Smooth muscle cell (in vitro differentiated cells): ENCODE data around the gene GOLM1. TPM values are rescaled to one million over a fixed set of nuclear protein-coding genes. Genes with fewer than 3 reads are reported as not detected.

Experiments used
- DNase-seq: peaks from one replicate; lab custom pipeline; 2025; ENCODE audit not compliant: unreplicated experiment; lab: John Stamatoyannopoulos, UW
- H2AFZ ChIP-seq: fragments of 200-600 bp; sonication (generic); 2 replicates; pipeline ENCODE4 v1.6.0; 2016; ENCODE audit warnings: antibody characterized with exemption, low read depth, mild to moderate bottlenecking
- H3F3A ChIP-seq: fragments of 200-600 bp; sonication (generic); 2 replicates; pipeline ENCODE4 v1.6.0; 2017; ENCODE audit warnings: antibody characterized with exemption, low read depth
- H3K27ac ChIP-seq: fragments of 200-600 bp; sonication (generic); 2 replicates; pipeline ENCODE4 v1.5.1; 2016; ENCODE audit warnings: low read depth, mild to moderate bottlenecking
- H3K27me3 ChIP-seq: fragments of 200-600 bp; sonication (generic); 2 replicates; pipeline ENCODE4 v1.6.1; 2016; ENCODE audit warnings: low read depth, mild to moderate bottlenecking
- H3K36me3 ChIP-seq: fragments of 200-600 bp; sonication (generic); 2 replicates; pipeline ENCODE4 v1.5.1; 2016; ENCODE audit warnings: low read depth
- H3K4me1 ChIP-seq: fragments of 200-600 bp; sonication (generic); 2 replicates; pipeline ENCODE4 v1.5.1; 2016; ENCODE audit warnings: low read depth
- H3K4me2 ChIP-seq: fragments of 200-600 bp; sonication (generic); 2 replicates; pipeline ENCODE4 v1.6.0; 2016; ENCODE audit warnings: mild to moderate bottlenecking
- H3K4me3 ChIP-seq: fragments of 200-600 bp; sonication (generic); 2 replicates; pipeline ENCODE4 v1.5.1; 2016; ENCODE audit warnings: mild to moderate bottlenecking
- H3K79me2 ChIP-seq: fragments of 200-600 bp; sonication (generic); 2 replicates; pipeline ENCODE4 v1.6.0; 2016; ENCODE audit warnings: low read depth, mild to moderate bottlenecking
- H3K9ac ChIP-seq: fragments of 200-600 bp; sonication (generic); 2 replicates; pipeline ENCODE4 v1.6.0; 2016; ENCODE audit warnings: low read depth
- H3K9me3 ChIP-seq: fragments of 200-600 bp; sonication (generic); replicated peaks from 2 replicates; pipeline ENCODE4 v1.5.1; 2016; ENCODE audit warnings: low read depth
- H4K20me1 ChIP-seq: fragments of 200-600 bp; sonication (generic); 2 replicates; pipeline ENCODE4 v1.6.0; 2016; ENCODE audit warnings: low read depth
- WGBS: methylation state at CpG from one replicate; pipeline ENCODE4 v1.1.7; 2016; ENCODE audit warnings: low lambda C conversion rate; 5-methylcytosine and 5-hydroxymethylcytosine counted together
- polyA plus RNA-seq: library from polyadenylated mRNA; unstranded; fragments of >200 nt; fragmentation: Nextera tagmentation; extraction: Ambion mirVana; gene quantifications from 2 replicates; pipeline ENCODE4 v1.2.1, GENCODE V29; 2016
- total RNA-seq: library from RNA; depleted of rRNA; stranded (reverse); fragments of >200 nt; gene quantifications from 2 replicates; pipeline ENCODE4 v1.2.3, GENCODE V29; 2014
- TF ChIP-seq, protein P1 (sequence below): fragments of 200-600 bp; sonication (generic); IDR thresholded peaks from 2 replicates; pipeline ENCODE4 v1.5.1; 2017; ENCODE audit warnings: borderline replicate concordance, mild to moderate bottlenecking, antibody characterized with exemption; ENCODE audit not compliant: insufficient read depth, poor library complexity, severe bottlenecking

Gene GOLM1
- total and polyA plus RNA-seq, 2 experiments from 2014 or later = 36.2 to 69.2 TPM

DNA sequence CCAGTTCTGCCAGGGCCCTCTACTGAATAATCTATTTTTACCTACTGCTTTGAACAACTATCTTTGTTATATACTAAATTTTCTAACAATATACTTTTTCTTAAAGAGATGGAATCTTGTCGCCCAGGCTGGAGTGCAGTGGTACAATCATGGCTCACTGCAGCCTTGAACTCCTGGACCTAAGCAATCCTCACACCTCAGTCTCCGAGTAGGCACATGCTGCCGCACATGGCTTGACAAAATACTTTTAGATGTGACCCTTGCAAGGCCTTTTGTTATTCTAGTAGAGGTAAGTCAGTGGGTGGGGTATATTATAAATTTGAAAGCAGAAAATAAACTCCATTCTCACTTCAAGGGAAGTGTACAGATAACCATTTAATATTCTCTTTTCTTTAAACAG lies 7.9 kb downstream of the GOLM1 start:
- Histone ChIP-seq H3K4me2 (no peak overlapping the region), H3K36me3 (no peaks in the 10 kb centered on the region), H3K9me3 (no peaks in the 10 kb centered on the region), H3F3A (no peaks in the 10 kb centered on the region), H3K9ac (no peak overlapping the region), H3K4me3 (no peak overlapping the region), H3K79me2 (peaks cover 58% of the 10 kb centered on the region), H2AFZ (no peak overlapping the region), H3K4me1 (peaks cover 11% of the 10 kb centered on the region), H3K27ac (no peak overlapping the region), H4K20me1 (peaks cover 6% of the 10 kb centered on the region), H3K27me3 (no peaks in the 10 kb centered on the region)
- 100% methylated on average over 3 of the region's 3 CpGs for WGBS
- TF ChIP-seq, protein P1, sequence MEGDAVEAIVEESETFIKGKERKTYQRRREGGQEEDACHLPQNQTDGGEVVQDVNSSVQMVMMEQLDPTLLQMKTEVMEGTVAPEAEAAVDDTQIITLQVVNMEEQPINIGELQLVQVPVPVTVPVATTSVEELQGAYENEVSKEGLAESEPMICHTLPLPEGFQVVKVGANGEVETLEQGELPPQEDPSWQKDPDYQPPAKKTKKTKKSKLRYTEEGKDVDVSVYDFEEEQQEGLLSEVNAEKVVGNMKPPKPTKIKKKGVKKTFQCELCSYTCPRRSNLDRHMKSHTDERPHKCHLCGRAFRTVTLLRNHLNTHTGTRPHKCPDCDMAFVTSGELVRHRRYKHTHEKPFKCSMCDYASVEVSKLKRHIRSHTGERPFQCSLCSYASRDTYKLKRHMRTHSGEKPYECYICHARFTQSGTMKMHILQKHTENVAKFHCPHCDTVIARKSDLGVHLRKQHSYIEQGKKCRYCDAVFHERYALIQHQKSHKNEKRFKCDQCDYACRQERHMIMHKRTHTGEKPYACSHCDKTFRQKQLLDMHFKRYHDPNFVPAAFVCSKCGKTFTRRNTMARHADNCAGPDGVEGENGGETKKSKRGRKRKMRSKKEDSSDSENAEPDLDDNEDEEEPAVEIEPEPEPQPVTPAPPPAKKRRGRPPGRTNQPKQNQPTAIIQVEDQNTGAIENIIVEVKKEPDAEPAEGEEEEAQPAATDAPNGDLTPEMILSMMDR = no peak
- no peak for DNase-seq

DNA sequence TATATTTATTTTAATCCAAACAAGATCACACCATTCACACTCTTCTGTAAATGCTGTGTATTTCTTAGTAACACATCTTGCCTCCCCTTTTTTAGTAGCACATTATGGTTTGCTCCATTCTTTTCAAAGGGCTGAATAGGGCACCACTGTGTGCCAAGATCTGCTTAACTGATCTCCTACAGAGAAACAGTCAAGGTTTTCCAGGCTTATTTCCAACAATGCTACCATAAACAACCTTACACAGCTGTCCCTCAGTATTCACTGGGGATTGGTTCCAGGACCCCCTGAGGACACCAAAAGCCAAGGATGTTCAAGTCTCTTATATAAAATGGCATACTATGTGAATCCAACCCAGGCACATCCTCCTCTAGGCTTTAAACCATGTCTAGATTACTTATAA lies 16.5 kb downstream of the GOLM1 start:
- no peaks in the 10 kb centered on the region for H3K9me3 ChIP-seq
- H3K79me2 ChIP-seq = peaks cover 4% of the 10 kb centered on the region
- H3K36me3 ChIP-seq = no peaks in the 10 kb centered on the region
- H3K4me1 ChIP-seq = no peaks in the 10 kb centered on the region
- no peaks in the 10 kb centered on the region for H3K27me3 ChIP-seq
- H2AFZ ChIP-seq = no peak overlapping the region
- no peak overlapping the region for H3K4me3 ChIP-seq
- H3F3A ChIP-seq = no peaks in the 10 kb centered on the region
- peaks cover 18% of the 10 kb centered on the region for H4K20me1 ChIP-seq
- TF ChIP-seq, protein P1 = no peak
- H3K27ac ChIP-seq = no peak overlapping the region
- no peak overlapping the region for H3K9ac ChIP-seq
- DNase-seq = no peak
- no peak overlapping the region for H3K4me2 ChIP-seq

DNA sequence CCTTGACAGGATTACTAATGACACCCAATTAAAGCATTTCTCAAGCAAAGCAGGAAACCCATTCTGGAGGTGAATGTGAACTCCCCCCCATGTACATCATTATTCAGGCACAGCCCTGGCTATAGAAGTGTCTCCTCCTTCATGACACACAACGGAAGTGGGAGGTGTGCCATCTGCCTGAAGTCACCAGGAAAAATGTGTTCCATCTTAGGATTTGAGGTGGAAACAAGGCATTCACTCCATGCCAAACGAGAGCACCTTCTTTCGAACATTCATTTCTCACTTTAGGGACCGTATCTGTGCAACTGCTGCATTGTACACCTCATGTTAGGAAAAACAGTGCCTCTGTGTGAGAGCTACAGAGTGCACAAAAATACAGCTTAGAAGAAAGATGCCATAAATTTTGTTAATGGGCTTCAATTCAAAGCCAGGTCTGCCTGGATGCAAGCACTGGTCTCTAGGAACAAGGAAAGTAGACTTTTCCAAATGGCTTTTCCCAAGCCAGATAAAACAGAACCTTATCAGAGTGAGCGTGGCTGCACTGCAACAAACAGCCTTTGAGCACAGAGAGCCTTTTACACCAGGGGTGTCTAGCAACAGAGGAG lies 19.4 kb downstream of the GOLM1 start:
- no peak overlapping the region for H3K4me3 ChIP-seq
- H3K27me3 ChIP-seq = no peaks in the 10 kb centered on the region
- H4K20me1 ChIP-seq = peaks cover 18% of the 10 kb centered on the region
- no peak for DNase-seq
- H3K27ac ChIP-seq = peak overlapping the region; percentile 54
- peaks cover 4% of the 10 kb centered on the region for H3K79me2 ChIP-seq
- H3K4me1 ChIP-seq = no peaks in the 10 kb centered on the region
- no peak overlapping the region for H3K9ac ChIP-seq
- H3K36me3 ChIP-seq = no peaks in the 10 kb centered on the region
- H2AFZ ChIP-seq = no peak overlapping the region
- H3K9me3 ChIP-seq = no peaks in the 10 kb centered on the region
- no peak overlapping the region for H3K4me2 ChIP-seq
- no peaks in the 10 kb centered on the region for H3F3A ChIP-seq
- 65% methylated on average over 5 of the region's 5 CpGs for WGBS
- TF ChIP-seq, protein P1 = no peak

DNA sequence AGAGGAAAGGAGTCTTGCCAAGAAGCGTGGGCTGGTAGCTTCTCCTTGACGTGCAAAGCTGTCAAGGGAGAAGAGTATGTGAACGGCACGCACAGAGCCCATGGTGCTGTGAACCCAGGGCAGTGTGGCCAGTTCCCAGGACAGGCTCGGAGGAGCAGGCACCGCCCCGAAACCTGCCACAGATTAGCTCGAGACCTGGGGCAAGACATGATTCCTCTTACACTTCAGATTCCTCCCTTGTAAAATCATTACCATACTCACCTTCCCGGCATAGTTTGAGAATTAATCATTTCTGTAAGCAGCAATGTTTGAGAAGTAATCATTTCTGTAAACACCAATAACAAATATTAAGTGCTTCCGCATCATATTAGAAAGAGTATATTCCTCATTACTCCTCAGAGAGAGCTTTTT lies 19.9 kb downstream of the GOLM1 start:
- peaks cover 3% of the 10 kb centered on the region for H3K79me2 ChIP-seq
- DNase-seq = no peak
- peaks cover 18% of the 10 kb centered on the region for H4K20me1 ChIP-seq
- no peak overlapping the region for H3K4me2 ChIP-seq
- H3K27ac ChIP-seq = peak overlapping the region; percentile 63
- no peaks in the 10 kb centered on the region for H3K9me3 ChIP-seq
- H3K4me3 ChIP-seq = no peak overlapping the region
- no peaks in the 10 kb centered on the region for H3F3A ChIP-seq
- no peaks in the 10 kb centered on the region for H3K4me1 ChIP-seq
- no peaks in the 10 kb centered on the region for H3K27me3 ChIP-seq
- no peak overlapping the region for H2AFZ ChIP-seq
- H3K36me3 ChIP-seq = no peaks in the 10 kb centered on the region
- no peak overlapping the region for H3K9ac ChIP-seq
- TF ChIP-seq, protein P1 = no peak
- 78% methylated on average over 10 of the region's 10 CpGs for WGBS
